Measurements from ENCODE around the gene LGALS7B.
"Not testable (repeated sequence)": the region's sequence is repeated elsewhere in the genome, so short reads cannot be mapped to it uniquely, and the experiment has no call there.

LGALS7B gene

DNA sequence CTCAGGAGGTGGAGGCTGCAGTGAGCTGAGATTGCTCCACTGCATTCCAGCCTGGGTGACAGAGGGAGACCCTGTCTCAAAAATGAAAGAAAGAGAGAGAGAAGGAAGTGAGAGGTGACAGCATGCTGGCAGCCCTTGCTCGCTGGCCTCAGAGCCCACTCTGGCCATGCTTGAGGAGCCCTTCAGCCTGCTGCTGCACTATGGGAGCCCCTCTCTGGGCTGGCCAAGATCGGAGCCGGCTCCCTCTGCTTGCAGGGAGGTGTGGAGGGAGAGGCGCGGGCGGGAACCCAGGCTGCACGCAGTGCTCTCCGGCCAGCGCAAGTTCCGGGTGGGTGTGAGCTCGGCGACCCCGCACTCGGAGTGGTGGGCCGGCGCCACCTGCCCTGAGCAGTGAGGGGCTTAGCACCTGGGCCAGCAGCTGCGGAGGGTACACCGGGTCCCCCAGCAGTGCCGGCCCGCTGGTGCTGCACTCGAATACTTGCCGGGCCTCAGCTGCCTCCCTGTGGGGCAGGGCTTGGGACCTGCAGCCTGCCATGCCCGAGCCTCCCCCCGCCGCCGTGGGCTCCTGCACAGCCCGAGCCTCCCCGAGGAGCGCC, 32.3 kb downstream of the LGALS7B start:
- DNase-seq (ENCODE audit: low read depth in 3 of 3) = not testable (repeated sequence)

DNA sequence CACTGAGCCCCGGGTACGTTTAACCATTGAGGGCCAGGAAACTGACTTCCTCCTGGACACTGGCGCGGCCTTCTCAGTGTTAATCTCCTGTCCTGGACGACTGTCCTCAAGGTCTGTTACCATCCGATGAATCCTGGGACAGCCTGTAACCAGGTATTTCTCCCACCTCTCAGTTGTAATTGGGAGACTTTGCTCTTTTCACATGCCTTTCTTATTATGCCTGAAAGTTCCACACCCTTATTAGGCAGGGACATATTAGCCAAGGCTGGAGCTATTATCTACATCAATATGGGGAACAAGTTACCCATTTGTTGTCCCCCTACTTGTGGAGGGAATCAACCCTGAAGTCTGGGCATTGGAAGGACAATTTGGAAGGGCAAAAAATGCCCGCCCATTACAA, 36.9 kb downstream of the LGALS7B start:
- DNase-seq (ENCODE audit: low read depth in 3 of 3) = not testable (repeated sequence)

DNA sequence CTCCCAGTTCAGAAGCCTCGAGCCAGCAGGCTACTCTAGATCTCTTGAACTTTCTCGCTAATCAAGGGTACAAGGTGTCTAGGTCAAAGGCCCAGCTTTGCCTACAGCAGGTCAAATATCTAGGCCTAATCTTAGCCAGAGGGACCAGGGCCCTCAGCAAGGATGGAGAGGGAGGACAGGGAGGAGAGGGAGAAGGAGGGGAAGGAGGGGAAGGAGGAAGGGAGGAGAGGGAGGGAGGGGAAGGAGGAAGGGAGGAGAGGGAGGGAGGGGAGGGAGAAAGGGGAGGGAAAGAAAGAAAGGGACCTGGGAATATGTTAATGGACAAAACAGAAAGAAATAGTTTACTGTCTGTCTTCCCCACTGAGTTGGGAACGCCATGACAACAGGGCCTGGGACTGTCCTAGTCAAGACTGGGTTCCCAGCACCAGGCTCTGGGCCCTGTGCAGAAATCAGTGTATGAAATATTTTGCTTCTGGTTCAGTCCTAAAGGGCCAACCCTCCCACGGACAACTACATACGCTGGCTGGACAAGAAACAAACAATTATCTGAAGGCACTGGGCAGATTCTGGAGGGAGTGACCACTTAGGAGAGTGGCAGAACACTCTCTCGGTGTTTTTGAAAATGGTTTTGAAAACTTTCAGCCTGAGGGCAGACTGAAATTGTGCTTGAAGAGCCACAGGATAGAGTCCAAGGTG, 38.0 kb downstream of the LGALS7B start:
- no peak for DNase-seq (ENCODE audit: low read depth in 3 of 3)

DNA sequence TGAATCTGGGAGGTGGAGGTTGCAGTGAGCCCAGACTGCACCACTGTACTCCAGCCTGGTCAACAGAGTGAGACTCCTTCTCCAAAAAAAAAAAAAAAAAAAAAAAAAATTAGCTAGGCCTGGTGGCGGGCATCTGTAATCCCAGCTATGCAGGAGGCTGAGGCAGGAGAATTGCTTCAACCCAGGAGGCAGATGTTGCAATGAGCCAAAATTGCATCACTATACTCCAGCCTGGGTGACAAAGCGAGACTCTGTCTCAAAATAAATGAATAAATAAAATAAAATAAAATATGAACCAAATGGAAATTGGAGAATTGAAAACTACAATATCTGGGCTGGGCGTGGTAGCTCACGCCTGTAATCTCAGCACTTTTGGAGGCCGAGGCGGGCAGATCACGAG, 40.2 kb downstream of the LGALS7B start:
- DNase-seq (ENCODE audit: low read depth in 3 of 3) = not testable (repeated sequence)

DNA sequence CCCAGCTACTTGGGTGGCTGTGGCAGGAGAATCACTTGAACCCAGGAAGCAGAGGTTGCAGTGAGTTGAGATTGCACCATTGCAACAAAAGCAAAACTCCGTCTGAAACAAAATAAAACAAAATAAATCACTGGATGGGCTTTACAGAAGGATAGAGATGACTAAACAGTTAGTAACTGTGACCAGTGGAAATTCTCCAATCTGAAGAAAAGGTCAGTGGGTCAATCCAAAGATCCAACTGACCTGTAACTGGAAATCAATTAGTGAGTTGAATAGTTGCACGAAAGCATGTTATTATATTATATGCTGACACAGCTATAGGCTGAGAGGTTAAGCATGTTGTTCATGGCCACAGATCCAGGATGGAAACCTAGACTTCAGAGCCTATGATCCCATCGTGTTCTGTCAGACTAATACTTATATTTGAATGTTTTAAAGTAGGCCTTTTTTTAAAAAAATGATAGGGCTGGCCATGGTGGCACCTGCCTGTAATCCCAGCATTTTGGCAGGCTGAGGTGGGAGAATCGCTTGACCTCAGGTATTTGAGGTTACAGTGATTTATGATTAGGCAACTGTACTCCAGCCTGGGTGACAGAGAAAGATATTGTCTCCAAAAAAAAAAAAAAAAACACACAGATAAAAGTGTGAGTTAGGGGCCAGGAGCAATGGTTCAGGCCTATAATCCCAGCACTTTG, 41.2 kb downstream of the LGALS7B start:
- no peak for DNase-seq (ENCODE audit: low read depth in 3 of 3)

DNA sequence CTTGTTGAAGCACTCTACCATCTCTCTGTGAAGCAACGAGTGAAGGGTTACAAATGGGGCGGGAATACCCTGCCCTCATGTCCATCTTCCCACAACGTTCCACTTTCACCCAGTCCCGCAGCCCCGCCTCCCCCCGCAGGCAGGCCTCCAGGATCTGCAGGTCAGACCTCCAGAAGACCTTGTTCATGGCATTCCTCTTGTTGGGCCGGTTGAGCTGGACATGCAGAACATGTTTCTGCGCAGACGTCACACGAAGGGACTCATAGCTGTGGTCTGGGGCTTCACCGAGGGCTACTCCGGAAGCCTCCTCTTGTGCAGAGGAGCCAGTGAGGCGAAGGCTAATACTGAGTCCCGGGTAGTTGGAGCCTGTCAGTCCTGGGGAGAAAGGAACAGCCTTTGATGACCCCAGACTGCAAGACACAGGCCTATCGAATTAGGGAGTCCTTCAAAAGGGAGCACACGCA, 42.2 kb downstream of the LGALS7B start:
- DNase-seq (ENCODE audit: low read depth in 3 of 3) = no peak

DNA sequence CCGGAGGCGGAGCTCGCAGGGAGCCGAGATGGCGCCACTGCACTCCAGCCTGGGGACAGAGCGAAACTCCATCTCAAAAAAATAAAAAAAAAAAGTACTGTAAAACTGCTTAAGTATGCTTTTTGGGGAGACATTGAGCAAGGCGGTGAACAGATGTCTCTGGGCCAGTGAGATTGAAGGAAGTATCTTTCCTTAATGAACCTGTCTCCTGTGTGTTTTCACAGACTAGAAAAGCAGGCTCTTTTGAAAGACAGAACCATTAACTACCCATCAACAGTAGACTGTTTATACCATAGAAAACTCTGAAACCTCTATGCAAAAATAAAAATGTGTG, 44.1 kb downstream of the LGALS7B start:
- DNase-seq (ENCODE audit: low read depth in 3 of 3) = no peak

DNA sequence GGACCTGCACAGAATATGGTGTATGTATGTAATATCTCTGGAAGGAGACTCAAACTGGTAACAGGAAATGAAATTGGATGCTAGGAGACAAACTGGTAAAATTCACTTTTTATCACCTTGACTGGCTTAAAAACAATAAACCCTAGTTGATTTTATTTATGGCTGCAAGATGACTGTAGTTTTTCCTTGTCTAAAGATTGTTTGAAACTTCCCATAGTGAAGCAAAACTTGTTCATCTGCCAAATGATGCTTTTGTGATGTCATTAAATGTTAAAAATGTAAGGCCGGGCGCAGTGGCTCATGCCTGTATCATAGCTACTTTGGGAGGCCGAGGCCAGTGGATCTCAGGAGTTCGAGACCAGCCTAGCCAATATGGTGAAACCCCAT, 45.1 kb downstream of the LGALS7B start:
- DNase-seq (ENCODE audit: low read depth in 3 of 3) = no peak

DNA sequence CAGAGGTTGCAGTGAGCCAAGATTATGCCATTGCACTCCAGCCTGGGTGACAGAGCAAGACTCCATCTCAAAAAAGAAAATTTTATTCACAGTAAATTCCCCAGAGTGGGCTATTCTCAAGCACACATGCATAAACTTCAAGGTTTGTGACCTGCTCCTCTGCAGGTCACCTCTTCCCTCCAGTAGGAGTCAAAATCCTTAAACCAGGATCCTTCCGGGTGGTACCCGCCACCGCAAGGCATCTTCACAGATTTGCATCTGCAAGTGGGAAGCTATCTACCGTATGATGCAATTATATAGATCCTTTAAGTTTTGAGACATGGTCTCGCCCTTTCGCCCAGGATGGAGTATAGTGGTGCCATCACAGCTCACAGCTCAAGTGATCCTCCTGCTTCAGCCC, 45.6 kb downstream of the LGALS7B start:
- DNase-seq (ENCODE audit: low read depth in 3 of 3) = no peak

DNA sequence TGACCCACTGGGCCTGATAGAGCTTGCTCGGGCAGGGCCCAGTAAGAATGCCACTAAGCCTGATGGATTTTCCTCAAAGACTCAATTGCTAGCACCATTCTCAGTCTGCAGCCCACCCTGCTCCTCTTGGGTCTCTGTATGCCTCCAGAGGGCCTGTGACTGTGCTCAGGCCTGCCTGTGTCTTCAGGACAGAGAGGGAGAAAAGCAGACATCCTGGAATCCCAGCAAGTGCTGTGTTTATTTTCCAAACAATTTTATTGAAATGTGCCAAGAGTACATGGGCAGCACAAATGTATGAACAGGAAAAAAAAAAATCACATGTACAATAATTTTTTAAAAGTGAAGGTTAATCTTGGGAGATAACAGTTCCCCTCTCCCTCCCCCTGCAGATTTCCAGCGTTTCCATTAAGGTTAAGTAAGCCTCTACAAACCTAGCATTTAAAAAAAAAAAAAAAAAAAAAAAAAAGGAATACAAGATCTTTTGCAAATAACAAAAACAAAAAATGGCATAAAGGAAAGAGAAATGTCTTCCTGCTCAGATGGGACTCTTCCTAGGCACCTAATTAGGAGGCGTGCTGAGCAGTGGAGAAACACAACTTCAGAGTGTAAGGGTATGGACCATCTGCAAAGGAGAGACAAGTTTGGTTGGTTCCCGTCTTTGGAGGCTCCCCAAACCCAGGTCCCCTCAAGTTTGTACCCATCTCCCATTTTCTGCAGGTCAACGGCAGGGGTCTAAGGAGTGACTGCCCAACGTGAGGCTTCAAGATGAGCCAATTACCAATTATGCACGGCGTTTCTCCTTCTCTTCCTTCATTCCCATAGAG, 47.4 kb downstream of the LGALS7B start:
- DNase-seq (ENCODE audit: low read depth in 3 of 3) = no peak

DNA sequence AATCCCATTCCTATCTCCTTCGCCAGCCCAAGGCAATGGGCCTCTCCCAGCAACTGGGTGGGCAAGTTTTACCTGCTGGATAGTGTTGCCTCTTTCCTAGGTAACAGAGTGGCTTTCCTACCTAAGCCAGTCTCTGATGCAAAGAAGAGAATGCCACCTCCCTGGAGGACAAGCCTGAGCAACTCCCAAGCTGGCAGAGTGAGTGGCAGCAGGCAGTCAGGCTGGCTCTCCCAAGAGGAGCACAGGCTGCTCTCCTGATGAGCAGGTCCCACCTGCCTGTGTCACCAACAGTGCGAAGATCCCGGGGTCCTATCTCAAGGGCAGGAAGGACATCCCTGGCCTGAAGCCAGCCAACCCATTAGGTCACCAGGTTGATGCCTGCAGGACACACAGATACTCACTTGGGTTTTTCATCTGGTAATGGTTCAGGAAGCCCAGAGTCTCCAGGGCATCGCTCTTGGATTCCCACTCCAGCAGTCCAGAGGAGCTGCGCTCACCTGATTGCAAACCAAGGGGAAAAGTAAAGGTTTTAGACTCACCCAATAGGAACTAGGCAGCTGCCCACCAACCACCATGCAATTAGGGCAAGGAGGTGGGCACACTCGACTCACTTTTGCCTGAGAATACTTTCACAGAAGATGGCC, 48.1 kb downstream of the LGALS7B start:
- no peak for DNase-seq (ENCODE audit: low read depth in 3 of 3)

DNA sequence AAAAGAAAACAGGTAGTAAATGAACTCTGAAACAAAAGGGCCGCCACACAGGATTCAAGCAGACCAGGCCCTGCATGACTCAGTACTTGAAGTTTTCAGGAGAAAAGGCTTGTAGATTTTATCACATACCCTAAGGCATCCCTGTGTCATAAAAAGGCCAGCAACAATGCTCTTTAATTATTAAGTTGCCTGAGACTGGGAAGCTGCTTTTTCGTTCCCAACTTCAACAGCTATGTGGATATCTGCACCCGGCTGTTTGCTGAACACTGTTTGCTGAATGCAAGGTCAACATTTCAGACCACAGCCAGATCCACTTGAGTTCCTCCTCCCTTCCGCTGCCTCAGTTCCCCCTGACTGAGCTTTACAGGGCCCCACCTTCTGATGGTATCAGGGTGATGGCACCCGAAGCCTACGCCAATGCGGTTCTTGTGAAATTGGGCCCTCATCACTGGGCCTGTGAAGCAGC, 48.7 kb downstream of the LGALS7B start:
- DNase-seq (ENCODE audit: low read depth in 3 of 3) = no peak

DNA sequence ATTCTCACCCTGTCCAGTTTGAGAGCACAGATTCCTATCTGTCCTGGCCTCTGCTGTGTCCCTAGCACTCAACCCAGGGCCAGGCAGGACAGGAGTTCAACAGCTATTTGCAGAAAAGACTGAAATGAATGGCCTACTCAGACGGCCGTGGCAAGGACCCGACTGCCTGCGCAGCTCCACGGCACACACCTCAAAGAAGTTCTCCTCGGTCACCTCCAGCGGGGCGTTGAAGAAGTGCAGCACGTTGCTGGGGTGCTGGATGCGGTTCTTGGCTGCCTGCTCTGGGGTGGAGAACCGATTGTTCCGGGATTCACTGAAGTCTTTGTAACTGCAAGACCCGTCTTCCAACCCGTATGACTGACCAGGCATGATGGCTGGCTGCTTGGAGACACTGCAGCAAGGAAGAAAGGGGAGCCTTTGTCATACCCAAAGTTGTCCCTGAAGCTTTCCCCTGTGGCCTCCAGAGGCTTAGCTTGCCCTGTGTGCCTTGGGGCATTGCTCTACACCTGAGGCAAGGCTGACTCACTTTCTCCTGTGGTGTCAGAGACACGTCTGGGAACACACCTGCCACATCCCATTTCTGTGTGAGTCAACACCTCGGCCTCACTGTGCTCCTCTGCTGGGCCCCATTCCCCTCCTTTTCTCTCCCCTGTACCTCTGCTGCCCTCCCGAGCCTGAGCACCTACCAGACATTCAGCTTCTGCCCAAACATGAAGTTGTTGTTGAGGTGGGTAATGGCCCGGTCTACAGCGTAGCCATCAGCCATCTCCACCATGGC, 49.4 kb downstream of the LGALS7B start:
- peak in 2 of 3 experiments; percentile 44 to 53 for DNase-seq (ENCODE audit: low read depth in 3 of 3)

DNA sequence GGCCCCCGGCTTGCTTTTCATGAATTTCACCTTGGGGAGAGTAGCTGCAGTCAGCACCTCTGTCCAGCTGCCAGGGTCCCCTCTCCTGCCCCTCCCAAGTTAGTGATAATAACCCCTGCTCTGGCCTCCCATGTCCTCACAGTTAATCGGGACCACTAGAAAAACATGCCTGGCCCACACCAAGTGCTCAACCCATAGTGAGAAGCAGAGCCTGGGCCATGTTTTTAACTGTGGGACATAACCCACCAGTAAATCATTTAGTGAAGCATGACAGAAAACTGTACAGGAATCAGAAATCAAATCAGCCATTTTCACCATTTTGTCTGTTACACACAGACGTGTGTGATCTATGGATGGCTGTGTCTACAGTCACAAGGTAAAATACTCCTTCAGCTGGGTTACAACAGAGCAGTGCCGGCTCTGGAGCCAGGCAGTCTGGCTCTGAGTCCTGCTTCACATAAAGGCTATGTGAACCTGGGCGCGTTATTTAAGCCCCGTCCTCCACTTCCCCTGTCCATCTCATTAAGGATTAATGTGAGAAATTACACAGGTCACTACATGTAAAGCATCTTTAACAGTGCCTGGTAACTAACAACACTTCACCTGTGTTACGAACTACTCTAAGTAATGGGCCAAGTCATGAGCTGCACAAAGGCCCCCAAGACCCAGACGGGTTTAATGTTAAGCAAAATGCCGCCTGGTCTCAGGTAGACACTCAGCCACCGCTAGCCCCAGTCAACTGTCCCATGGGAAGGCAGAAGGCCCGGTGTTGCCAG, 50.2 kb downstream of the LGALS7B start:
- no peak for DNase-seq (ENCODE audit: low read depth in 3 of 3)

DNA sequence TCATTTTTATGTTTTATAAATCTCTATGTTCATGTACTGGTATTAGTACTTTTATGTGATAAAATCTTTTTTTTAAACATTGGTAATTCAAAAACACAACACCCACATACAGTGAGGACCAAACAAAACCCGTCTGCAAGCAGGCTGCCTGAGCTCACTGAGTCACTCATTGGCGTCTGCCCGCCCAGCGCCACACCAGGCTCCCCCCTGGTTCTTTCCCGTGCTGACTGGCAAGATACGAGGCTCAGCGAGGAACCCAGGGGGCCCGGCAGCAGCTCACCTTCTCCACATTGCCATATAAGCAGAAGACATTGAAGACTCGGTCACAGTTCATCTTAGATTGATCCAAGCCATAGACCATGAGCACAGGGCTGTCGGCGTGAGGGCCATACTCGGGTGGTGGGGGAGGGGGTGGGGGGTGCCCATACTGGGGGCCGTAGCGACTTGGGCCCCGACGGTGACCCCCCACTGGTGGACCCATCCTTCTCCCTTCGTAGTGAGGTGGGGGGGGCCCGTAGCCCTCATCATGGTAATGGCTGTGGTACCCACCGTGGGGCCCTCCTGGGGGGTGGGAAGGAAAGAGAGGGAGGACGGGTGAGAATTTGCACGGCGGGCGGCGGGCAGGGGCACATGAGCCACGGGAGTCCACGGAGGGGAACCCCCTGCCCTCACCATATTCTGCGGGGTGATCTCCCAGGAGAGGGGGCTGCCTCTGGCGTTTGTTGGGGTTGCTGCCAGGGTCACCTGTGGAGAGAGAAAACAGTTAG, 51.0 kb downstream of the LGALS7B start:
- DNase-seq (ENCODE audit: low read depth in 3 of 3) = no peak

DNA sequence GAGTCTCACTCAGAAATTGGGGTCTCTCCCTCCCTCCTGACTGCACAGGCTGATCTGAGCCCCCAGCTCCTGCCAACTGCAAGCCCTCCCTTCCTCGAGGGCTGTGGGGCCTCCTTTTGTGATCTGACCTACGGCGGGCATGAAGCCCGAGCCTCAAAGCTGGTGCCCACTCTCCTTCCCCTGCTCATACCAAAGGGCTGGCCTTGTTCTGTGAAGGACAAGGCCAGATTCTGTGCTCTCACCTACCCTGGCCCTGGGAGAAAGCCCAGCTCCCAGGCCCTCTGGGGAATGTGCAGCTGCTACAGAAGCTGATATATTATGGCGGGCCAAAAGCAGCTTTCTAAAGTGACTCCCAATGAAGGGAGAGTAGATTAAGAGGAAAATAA, 51.6 kb downstream of the LGALS7B start:
- DNase-seq (ENCODE audit: low read depth in 3 of 3) = no peak
